ENCODE measurements around the gene LYSMD1. TPM values are rescaled to one million over a fixed set of nuclear protein-coding genes. Genes with fewer than 3 reads are reported as not detected.

The LYSMD1 gene, protein sequence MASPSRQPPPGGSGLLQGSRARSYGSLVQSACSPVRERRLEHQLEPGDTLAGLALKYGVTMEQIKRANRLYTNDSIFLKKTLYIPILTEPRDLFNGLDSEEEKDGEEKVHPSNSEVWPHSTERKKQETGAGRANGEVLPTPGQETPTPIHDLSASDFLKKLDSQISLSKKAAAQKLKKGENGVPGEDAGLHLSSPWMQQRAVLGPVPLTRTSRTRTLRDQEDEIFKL
- 13.2 and 15.1 TPM in 2 replicates for total RNA-seq (2014; rRNA removed; shearing (Covaris generic))

DNA sequence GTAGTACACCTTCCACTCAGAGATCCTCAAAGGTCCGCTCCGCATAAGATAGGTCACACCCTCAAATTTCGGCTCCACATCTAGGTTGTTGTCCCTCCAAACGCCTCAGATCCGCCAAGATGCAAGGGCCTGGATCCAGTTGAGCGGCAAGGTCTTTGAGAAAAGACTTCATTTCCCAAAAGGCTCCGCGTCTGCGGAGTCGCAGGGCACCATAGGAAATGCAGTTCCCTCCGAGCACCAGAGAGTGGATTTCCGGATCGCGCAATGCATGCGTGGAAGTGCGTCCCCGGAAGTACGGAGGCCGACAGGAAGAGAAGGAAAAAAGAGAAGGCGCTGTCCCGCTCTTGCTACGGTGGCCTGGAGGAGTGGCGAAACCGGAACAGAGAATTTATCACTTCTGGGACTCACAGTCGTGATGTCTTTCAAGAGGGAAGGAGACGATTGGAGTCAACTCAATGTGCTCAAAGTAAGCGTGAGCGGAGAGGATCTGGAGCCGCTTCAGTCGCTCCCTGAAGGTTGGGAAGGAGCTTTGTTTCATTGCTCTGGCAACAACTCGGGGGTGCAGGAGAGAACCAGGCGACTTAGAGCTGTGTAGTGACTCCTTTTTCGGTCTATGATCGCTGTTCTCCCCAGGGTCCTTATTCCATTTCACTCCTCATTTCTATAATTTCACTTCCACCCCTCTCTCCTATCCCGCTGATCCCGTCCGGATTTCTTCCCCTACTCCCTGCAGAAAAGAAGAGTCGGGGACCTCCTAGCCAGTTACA is at the start of gene LYSMD1, which contains the start of gene SCNM1:
Gene LYSMD1, minus strand, starts transcription at position 165 of the 767 bp plus-strand sequence. CDS start 644 bp downstream, outside the sequence.
Gene SCNM1, plus strand, starts transcription at position 407 of the 767 bp plus-strand sequence. Its CDS starts 9 bp downstream, at position 416.

GRCh38 chr1:151198254-151199127 is 32.8 kb upstream of the LYSMD1 start, which contains the start of gene PIP5K1A:
Gene PIP5K1A (plus strand): TSS chr1:151198552. CDS start chr1:151198997, 445 bp downstream.

DNA sequence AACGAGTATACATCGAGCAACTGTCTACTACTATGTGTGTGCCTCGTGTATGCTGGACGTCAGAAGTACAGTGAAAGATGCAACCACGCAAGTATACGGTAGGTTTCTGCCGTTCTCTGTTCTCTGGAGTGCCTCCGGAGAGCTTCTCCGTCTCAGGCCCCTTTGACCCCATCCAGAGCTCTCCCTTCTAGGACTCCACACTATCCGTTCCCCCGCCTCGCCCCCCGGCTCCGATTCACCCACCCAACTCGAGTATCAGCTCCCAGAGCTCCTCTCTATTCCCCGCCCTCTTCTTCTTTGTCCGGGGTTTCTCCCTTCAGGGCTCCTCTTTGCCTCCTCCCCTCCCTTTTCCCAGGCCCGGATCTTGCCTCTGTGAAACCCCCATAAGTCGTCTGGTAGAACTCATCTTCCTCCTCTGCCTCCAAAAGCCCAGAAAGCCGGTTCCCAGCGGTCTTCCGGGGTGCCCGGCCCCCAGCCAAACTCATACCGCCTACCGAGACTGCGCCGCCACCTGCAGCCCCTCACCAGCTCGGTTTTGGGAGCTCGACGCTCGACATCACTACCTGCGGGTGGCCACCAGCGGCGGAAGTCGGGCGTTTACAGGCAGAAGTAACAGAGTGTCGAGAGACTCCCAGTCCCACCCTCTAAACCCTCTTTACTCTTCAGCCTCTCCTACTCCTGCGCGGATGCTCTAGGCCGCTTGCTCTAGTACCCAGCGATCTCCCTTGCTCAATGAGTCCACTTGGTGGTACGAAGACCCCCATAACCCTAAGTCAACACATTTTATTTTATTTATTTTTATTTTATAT is 24.1 kb upstream of the LYSMD1 start, which contains the start of gene VPS72:
Gene VPS72, minus strand, starts transcription at position 561 of the 809 bp plus-strand sequence. Its CDS starts 76 bp downstream, at position 485.

DNA sequence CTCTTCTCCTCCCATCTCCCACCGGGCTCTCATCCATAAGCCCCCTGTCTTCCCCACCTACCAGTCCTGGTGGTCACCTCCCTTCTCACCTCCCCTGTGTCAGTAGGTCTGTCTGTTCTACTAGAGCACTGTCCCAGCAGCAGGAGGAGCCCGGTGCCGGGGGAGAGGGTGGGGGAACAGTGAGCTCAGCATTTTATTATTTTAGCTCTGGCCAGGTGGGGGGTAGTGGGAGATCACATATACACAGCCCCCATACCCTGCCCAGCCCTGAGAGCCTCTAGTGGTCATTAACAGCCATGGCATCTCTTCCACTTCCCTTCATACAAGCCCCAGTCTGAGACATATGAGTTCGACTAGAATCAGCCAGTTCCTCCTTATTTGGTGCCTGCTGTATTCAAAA is 10.2 kb upstream of the LYSMD1 start, which contains the start of gene TMOD4:
Gene TMOD4, minus strand, starts transcription at position 119 of the 400 bp plus-strand sequence. CDS start 1,106 bp downstream, outside the sequence.

GRCh38 chr1:151156515-151156819 is 9.2 kb downstream of the LYSMD1 start, which contains the start of gene TNFAIP8L2:
Gene TNFAIP8L2 (plus strand): TSS chr1:151156649. CDS start chr1:151158698, 2,049 bp downstream.

DNA sequence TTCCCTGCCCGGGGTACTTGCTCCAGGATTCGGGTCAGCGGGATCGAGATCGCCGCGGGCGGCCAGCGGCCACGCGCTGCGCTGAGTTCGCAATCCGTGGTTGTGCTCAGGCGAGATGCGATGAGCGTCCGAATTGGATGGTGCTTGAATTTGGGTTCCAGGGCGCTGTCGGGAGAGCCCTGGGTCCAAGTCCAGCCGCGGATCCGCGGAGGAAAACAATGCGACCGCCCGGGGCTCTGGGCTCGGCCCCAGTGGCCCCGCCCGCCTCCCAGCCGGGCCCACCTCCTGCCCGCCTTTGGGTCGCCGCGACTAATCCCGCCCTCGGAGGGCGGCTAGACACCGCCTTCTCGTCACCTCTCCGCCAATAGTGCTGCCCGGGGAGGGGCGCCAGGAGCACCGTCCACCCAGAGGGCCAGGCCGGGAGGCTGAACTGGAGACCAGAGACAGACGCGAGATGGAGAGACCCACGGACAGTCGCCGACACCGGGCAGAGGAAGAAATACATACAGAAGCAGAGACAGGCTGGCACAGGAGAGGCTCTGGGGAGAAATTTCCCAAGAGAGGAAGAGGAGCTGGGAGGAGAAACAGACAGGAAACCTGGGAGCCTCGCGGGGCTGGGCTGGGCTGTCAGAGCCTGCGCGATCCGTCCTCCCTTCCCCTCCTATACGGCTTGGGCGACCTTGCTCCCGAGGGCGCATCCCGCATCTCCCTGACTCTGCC is 19.1 kb downstream of the LYSMD1 start, which contains the start of gene SEMA6C:
Gene SEMA6C, minus strand, starts transcription at position 220 of the 720 bp plus-strand sequence. CDS start 4,010 bp downstream, outside the sequence.

Other genes with a start within 250 kb of the LYSMD1 start
- 53.2 and 66.0 TPM in 2 replicates for gene SETDB1, start 239.5 kb downstream of the LYSMD1 start, total RNA-seq (2014; rRNA removed; shearing (Covaris generic))
- 143 and 158 TPM in 2 replicates for gene CERS2, start 191.1 kb downstream of the LYSMD1 start, total RNA-seq (2014; rRNA removed; shearing (Covaris generic))
- gene ANXA9, start 183.6 kb downstream of the LYSMD1 start, total RNA-seq (2014; rRNA removed; shearing (Covaris generic)): 2.4 and 2.7 TPM in 2 replicates
- 12.5 and 13.5 TPM in 2 replicates for gene MINDY1, start 159.0 kb downstream of the LYSMD1 start, total RNA-seq (2014; rRNA removed; shearing (Covaris generic))
- gene PRUNE1, start 157.5 kb downstream of the LYSMD1 start, total RNA-seq (2014; rRNA removed; shearing (Covaris generic)): 14.7 and 15.2 TPM in 2 replicates
- 0.30 and 2.2 TPM in 2 replicates for gene BNIPL, start 129.3 kb downstream of the LYSMD1 start, total RNA-seq (2014; rRNA removed; shearing (Covaris generic))
- gene C1orf56, start 118.2 kb downstream of the LYSMD1 start, total RNA-seq (2014; rRNA removed; shearing (Covaris generic)): 4.3 and 6.8 TPM in 2 replicates
- 79.9 and 87.9 TPM in 2 replicates for gene CDC42SE1, start 106.3 kb downstream of the LYSMD1 start, total RNA-seq (2014; rRNA removed; shearing (Covaris generic))
- 7.4 and 7.6 TPM in 2 replicates for gene MLLT11, start 105.5 kb downstream of the LYSMD1 start, total RNA-seq (2014; rRNA removed; shearing (Covaris generic))
- 8.9 and 13.4 TPM in 2 replicates for gene GABPB2, start 95.1 kb downstream of the LYSMD1 start, total RNA-seq (2014; rRNA removed; shearing (Covaris generic))
- gene SEMA6C, start 19.3 kb downstream of the LYSMD1 start, total RNA-seq (2014; rRNA removed; shearing (Covaris generic)): 1.1 and 2.3 TPM in 2 replicates
- not detected in 2 replicates for gene TNFAIP8L2, start 9.3 kb downstream of the LYSMD1 start, total RNA-seq (2014; rRNA removed; shearing (Covaris generic))
- gene SCNM1, start 242 bp upstream of the LYSMD1 start, total RNA-seq (2014; rRNA removed; shearing (Covaris generic)): 129 and 130 TPM in 2 replicates
- 0.38 and 0.40 TPM in 2 replicates for gene TMOD4, start 10.1 kb upstream of the LYSMD1 start, total RNA-seq (2014; rRNA removed; shearing (Covaris generic))
- gene VPS72, start 24.3 kb upstream of the LYSMD1 start, total RNA-seq (2014; rRNA removed; shearing (Covaris generic)): 92.9 and 126 TPM in 2 replicates
- 72.2 and 99.9 TPM in 2 replicates for gene PIP5K1A, start 32.6 kb upstream of the LYSMD1 start, total RNA-seq (2014; rRNA removed; shearing (Covaris generic))
- 491 and 493 TPM in 2 replicates for gene PSMD4, start 88.8 kb upstream of the LYSMD1 start, total RNA-seq (2014; rRNA removed; shearing (Covaris generic))
- gene ZNF687, start 116.4 kb upstream of the LYSMD1 start, total RNA-seq (2014; rRNA removed; shearing (Covaris generic)): 33.5 and 34.2 TPM in 2 replicates
- gene PI4KB, start 161.5 kb upstream of the LYSMD1 start, total RNA-seq (2014; rRNA removed; shearing (Covaris generic)): 70.3 and 78.9 TPM in 2 replicates
- 99.2 and 108 TPM in 2 replicates for gene RFX5, start 181.3 kb upstream of the LYSMD1 start, total RNA-seq (2014; rRNA removed; shearing (Covaris generic))
- not detected in 2 replicates for gene SELENBP1, start 206.8 kb upstream of the LYSMD1 start, total RNA-seq (2014; rRNA removed; shearing (Covaris generic))
- gene PSMB4, start 233.7 kb upstream of the LYSMD1 start, total RNA-seq (2014; rRNA removed; shearing (Covaris generic)): 846 and 849 TPM in 2 replicates

Measured in A375 (cell line).